H1 (cell line): ENCODE data around the gene CDR2L. TPM values are rescaled to one million over a fixed set of nuclear protein-coding genes. Genes with fewer than 3 reads are reported as not detected.

ENCODE experiments used
- CHD2 ChIP-seq: IDR thresholded peaks from 2 replicates; pipeline ENCODE4 v1.6.1; 2012; ENCODE audit warnings: low read length, improper control_type of control experiment
- FOSL1 ChIP-seq: IDR thresholded peaks from 2 replicates; pipeline ENCODE4 v1.6.1; 2011; ENCODE audit warnings: mild to moderate bottlenecking, low read depth, low read length, moderate library complexity; ENCODE audit not compliant: insufficient read depth
- JUN ChIP-seq: IDR thresholded peaks from 2 replicates; pipeline ENCODE4 v1.6.1; 2011; ENCODE audit warnings: low read depth, mild to moderate bottlenecking, improper control_type of control experiment, low read length
- JUND ChIP-seq: IDR thresholded peaks from 2 replicates; pipeline ENCODE4 v1.6.1; 2011; ENCODE audit warnings: mild to moderate bottlenecking, improper control_type of control experiment, low read length
- KDM1A ChIP-seq: fragments of 200-600, 300-600 bp; sonication (generic); IDR thresholded peaks from 2 replicates; pipeline ENCODE4 v1.7.1; 2016; ENCODE audit warnings: mild to moderate bottlenecking, low read length, borderline replicate concordance
- POLR2AphosphoS5 ChIP-seq: IDR thresholded peaks from 2 replicates; pipeline ENCODE4 v1.6.1; 2011; ENCODE audit warnings: low read depth, low read length
- SP1 ChIP-seq: IDR thresholded peaks from 2 replicates; pipeline ENCODE4 v1.6.1; 2011; ENCODE audit warnings: low read depth, low read length
- SRF ChIP-seq: IDR thresholded peaks from 2 replicates; pipeline ENCODE4 v1.6.1; 2011; ENCODE audit warnings: mild to moderate bottlenecking, low read depth, low read length, moderate library complexity
- TBP ChIP-seq: IDR thresholded peaks from 2 replicates; pipeline ENCODE4 v1.6.1; 2011; ENCODE audit warnings: low read depth, low read length, improper control_type of control experiment
- TEAD4 ChIP-seq: IDR thresholded peaks from 2 replicates; pipeline ENCODE4 v1.6.1; 2012; ENCODE audit warnings: low read depth, low read length, inconsistent platforms, mixed read lengths
- polyA plus RNA-seq, 7 experiments: library from polyadenylated mRNA; depleted of rRNA in 3 of 7; stranded (reverse) in 5 of 7; unstranded in 2 of 7; fragments of >200 nt in 5 of 7; fragments of 200-250 nt in 2 of 7; gene quantifications; 1 replicate in 5 of 7; 2 replicates in 1 of 7; 4 replicates in 1 of 7; pipeline versions ENCODE4 v1.2.1 to v1.2.3, GENCODE V29; 2011 to 2013; ENCODE audit warnings: missing spikeins in 2 of 7, mixed read lengths in 2 of 7
- total RNA-seq: library from RNA; stranded (reverse); fragmentation: NEBNext Ultra II Directional; extraction: Animal tissue kit (Norgen Biotek cat#: 25700); gene quantifications from 2 replicates; pipeline ENCODE4 v1.2.1, GENCODE V29; 2021
- TF ChIP-seq, protein P1 (sequence below): fragments of 300-600 bp; sonication (generic); IDR thresholded peaks from 2 replicates; pipeline ENCODE4 v1.7.1; 2012; ENCODE audit warnings: low read length, moderate library complexity, mild to moderate bottlenecking, inconsistent platforms; ENCODE audit not compliant: insufficient replicate concordance

Gene CDR2L
- total and polyA plus RNA-seq, 2 of the 8 experiments (the other 6 are each of a cell fraction or from before 2014, with no cell fraction given), result 20.4 to 38.1 TPM

DNA sequence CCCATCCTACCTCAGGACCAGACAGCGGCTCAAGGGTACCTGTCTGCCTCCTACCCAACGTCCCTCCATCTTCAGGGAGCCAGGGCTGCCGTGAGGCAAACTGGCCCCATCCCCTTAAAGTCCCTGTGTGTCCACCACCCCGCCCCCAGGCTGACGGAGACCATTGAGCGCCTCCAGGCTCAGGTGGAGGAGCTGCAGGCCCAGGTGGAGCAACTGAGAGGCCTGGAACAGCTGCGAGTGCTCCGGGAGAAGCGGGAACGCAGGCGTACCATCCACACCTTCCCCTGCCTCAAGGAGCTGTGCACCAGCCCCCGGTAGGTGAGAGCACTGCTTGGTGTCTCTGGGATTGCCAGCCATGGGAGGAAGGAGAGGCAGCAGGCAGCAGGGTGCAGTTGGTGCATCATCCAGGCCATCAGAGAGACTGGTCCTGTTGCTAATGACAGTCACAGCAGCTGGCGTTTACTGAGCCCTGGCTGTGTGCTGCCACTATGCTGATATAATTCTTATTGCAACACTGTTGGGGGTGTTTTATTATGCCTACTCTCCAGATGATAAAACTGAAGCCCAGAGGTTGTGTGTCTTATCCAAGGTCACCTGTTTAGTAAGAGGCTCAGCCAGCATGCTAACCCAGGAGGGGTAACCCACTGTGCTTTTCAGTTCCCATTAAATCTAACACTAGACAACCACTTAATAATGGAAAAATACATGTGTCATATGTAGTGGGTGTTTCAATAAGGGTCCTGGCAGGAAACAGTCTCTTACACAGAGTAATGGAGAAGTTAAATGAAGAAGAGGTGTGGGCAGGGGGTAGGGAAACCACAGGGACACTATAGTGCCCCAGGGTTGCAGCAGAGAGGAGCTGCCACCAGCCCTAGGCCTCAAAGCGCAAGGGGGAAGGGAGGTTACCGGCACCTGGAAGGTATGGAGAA is 14.7 kb downstream of the CDR2L start (continued):
- TF ChIP-seq, protein P1, sequence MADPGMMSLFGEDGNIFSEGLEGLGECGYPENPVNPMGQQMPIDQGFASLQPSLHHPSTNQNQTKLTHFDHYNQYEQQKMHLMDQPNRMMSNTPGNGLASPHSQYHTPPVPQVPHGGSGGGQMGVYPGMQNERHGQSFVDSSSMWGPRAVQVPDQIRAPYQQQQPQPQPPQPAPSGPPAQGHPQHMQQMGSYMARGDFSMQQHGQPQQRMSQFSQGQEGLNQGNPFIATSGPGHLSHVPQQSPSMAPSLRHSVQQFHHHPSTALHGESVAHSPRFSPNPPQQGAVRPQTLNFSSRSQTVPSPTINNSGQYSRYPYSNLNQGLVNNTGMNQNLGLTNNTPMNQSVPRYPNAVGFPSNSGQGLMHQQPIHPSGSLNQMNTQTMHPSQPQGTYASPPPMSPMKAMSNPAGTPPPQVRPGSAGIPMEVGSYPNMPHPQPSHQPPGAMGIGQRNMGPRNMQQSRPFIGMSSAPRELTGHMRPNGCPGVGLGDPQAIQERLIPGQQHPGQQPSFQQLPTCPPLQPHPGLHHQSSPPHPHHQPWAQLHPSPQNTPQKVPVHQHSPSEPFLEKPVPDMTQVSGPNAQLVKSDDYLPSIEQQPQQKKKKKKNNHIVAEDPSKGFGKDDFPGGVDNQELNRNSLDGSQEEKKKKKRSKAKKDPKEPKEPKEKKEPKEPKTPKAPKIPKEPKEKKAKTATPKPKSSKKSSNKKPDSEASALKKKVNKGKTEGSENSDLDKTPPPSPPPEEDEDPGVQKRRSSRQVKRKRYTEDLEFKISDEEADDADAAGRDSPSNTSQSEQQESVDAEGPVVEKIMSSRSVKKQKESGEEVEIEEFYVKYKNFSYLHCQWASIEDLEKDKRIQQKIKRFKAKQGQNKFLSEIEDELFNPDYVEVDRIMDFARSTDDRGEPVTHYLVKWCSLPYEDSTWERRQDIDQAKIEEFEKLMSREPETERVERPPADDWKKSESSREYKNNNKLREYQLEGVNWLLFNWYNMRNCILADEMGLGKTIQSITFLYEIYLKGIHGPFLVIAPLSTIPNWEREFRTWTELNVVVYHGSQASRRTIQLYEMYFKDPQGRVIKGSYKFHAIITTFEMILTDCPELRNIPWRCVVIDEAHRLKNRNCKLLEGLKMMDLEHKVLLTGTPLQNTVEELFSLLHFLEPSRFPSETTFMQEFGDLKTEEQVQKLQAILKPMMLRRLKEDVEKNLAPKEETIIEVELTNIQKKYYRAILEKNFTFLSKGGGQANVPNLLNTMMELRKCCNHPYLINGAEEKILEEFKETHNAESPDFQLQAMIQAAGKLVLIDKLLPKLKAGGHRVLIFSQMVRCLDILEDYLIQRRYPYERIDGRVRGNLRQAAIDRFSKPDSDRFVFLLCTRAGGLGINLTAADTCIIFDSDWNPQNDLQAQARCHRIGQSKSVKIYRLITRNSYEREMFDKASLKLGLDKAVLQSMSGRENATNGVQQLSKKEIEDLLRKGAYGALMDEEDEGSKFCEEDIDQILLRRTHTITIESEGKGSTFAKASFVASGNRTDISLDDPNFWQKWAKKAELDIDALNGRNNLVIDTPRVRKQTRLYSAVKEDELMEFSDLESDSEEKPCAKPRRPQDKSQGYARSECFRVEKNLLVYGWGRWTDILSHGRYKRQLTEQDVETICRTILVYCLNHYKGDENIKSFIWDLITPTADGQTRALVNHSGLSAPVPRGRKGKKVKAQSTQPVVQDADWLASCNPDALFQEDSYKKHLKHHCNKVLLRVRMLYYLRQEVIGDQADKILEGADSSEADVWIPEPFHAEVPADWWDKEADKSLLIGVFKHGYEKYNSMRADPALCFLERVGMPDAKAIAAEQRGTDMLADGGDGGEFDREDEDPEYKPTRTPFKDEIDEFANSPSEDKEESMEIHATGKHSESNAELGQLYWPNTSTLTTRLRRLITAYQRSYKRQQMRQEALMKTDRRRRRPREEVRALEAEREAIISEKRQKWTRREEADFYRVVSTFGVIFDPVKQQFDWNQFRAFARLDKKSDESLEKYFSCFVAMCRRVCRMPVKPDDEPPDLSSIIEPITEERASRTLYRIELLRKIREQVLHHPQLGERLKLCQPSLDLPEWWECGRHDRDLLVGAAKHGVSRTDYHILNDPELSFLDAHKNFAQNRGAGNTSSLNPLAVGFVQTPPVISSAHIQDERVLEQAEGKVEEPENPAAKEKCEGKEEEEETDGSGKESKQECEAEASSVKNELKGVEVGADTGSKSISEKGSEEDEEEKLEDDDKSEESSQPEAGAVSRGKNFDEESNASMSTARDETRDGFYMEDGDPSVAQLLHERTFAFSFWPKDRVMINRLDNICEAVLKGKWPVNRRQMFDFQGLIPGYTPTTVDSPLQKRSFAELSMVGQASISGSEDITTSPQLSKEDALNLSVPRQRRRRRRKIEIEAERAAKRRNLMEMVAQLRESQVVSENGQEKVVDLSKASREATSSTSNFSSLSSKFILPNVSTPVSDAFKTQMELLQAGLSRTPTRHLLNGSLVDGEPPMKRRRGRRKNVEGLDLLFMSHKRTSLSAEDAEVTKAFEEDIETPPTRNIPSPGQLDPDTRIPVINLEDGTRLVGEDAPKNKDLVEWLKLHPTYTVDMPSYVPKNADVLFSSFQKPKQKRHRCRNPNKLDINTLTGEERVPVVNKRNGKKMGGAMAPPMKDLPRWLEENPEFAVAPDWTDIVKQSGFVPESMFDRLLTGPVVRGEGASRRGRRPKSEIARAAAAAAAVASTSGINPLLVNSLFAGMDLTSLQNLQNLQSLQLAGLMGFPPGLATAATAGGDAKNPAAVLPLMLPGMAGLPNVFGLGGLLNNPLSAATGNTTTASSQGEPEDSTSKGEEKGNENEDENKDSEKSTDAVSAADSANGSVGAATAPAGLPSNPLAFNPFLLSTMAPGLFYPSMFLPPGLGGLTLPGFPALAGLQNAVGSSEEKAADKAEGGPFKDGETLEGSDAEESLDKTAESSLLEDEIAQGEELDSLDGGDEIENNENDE, result no peak
- TF ChIP-seq JUND, result no peak
- no peak for TF ChIP-seq SP1
- TF ChIP-seq KDM1A, result no peak
- TF ChIP-seq SRF, result no peak
- no peak for TF ChIP-seq TEAD4
- TF ChIP-seq TBP, result no peak
- TF ChIP-seq FOSL1, result no peak
- no peak for TF ChIP-seq POLR2AphosphoS5
- TF ChIP-seq CHD2, result no peak
- no peak for TF ChIP-seq JUN
